ENCODE data around the gene SIPA1L2.

The SIPA1L2 gene

DNA sequence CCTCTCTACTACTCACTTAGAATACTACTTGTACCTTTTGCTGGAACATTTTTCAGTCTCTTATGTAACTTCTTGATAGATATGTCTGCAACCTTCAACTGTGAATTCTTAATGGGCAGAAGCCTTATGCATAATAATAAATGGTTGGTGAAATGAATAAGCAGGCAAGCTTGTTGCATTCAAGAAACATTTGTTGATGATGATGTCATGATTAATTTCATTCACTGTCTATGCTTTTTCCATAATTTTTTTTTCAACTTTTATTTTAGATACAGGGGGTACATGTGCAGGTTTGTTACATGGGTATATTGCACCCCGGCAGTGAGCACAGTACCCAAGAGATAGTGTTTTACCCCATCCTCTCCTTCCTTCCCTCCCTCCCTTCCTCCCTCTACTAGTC lies 48.0 kb downstream of the SIPA1L2 start:
- no peak overlapping the region for H3K4me3 ChIP-seq (ENCODE audit: low read length)
- no peak for DNase-seq (ENCODE audit: low read depth)
- TF ChIP-seq, protein P1, sequence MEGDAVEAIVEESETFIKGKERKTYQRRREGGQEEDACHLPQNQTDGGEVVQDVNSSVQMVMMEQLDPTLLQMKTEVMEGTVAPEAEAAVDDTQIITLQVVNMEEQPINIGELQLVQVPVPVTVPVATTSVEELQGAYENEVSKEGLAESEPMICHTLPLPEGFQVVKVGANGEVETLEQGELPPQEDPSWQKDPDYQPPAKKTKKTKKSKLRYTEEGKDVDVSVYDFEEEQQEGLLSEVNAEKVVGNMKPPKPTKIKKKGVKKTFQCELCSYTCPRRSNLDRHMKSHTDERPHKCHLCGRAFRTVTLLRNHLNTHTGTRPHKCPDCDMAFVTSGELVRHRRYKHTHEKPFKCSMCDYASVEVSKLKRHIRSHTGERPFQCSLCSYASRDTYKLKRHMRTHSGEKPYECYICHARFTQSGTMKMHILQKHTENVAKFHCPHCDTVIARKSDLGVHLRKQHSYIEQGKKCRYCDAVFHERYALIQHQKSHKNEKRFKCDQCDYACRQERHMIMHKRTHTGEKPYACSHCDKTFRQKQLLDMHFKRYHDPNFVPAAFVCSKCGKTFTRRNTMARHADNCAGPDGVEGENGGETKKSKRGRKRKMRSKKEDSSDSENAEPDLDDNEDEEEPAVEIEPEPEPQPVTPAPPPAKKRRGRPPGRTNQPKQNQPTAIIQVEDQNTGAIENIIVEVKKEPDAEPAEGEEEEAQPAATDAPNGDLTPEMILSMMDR (IDR thresholded peaks at IDR 0.05; ENCODE audit: insufficient read depth, low read depth, low read length, missing control alignments): no peak

Measured in epithelial cell of esophagus (primary cell).